Stomach (tissue), 4 donors: ENCODE results near the gene AUTS2.

Source experiments
- CTCF ChIP-seq, 7 experiments: fragments of 450-650 bp in 4 of 7; fragments of 200-600 bp in 3 of 7; sonication (generic) in 3 of 7; IDR thresholded peaks; one replicate each; pipeline ENCODE4 v1.5.1; 2016 to 2019; ENCODE audit warnings: antibody characterized with exemption in 7 of 7, control low read depth in 2 of 7, mild to moderate bottlenecking in 1 of 7
- EP300 ChIP-seq: sonication (generic); formaldehyde crosslinking; IDR thresholded peaks from one replicate; pipeline ENCODE4 v1.6.1; 2017; ENCODE audit warnings: antibody characterized with exemption
- POLR2AphosphoS5 ChIP-seq, 3 donors: sonication (generic); formaldehyde crosslinking; IDR thresholded peaks; one replicate each; pipeline ENCODE4 v1.6.1; 2016; ENCODE audit warnings: antibody characterized with exemption in 3 of 3

DNA sequence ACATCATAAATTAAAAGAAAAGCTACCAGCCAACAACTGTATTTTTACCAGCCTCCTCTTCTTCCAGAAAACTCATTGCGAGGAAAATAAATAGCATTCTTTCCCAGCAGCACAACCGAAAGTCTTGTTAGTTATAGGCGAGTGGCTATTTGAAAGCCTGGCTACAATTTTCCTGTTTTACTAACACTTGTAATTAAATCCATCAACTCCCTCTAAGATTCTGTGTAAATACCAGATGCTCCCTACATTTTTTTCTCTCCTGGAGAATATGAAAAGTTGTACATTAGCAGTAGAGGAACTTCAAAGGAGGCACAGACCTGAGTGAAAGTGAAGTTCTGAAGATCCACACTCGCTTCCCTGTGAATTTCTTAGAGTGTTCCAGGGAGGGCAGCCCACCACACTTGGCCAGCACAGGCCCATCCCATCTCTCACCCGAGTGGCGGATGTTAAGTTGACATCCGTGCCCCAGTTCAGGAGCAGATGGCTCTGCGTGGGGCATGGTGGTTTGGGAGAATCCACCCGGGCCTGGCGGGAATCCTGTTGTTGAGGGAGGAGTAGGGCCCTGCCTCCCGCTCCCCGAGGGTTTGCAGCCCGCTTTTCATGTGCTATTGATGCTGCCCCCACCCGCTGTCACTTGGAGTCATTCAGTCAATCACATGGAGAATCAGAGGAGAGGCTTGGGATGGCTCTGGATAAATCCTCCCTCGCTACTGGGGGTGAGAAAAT lies 1082.6 kb downstream of the AUTS2 start:
- no peak for TF ChIP-seq CTCF (IDR thresholded peaks at IDR 0.05)
- TF ChIP-seq POLR2AphosphoS5 (IDR thresholded peaks at IDR 0.05), result no peak
- TF ChIP-seq EP300, result no peak
